Measurements from ENCODE around the gene BPNT1. TPM values are rescaled to one million over a fixed set of nuclear protein-coding genes. Genes with fewer than 3 reads are reported as not detected.

The BPNT1 gene
- total RNA-seq, 2 donors from 2014 or later = 4.3 to 12.2 TPM

DNA sequence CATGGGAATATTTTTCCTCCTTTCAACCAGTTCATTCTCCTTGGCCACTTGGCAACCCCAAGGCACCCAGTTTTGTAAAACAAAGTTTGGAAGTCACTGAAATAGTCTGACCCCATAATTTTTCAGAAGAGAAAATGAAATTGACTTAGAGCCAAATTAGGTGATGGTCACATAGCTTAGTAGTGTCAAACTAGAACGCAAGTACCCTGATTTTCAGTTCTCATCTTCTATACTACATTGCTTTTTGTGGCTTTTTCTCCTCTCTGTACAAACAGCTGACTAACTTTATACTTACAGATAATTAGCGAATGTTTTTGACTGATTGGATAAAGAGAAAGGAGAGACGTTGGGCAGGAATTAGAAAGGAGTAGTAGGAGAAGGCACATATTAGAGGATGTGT, 37.5 kb upstream of the BPNT1 start:
- H3K36me3 ChIP-seq (replicated peaks in 1 of 2; ENCODE audit: insufficient read depth in 1 of 2, low read depth in 2 of 2) = peaks cover 0 to 13% of the 10 kb centered on the region in 2 donors
- H3K4me3 ChIP-seq = no peak overlapping the region
- no peaks in the 10 kb centered on the region for H3K4me1 ChIP-seq
- no peaks in the 10 kb centered on the region for H3K9me3 ChIP-seq
- intact Hi-C loops (cut with DNase I) = no loop called here
- DNase-seq (no peak), ATAC-seq (no peak)
- 87 to 91% methylated on average over 3 of the region's 3 CpGs for WGBS, 2 donors
- no peaks in the 10 kb centered on the region for H3K27me3 ChIP-seq
- no peak overlapping the region for H3K27ac ChIP-seq
- TF ChIP-seq, protein P1, sequence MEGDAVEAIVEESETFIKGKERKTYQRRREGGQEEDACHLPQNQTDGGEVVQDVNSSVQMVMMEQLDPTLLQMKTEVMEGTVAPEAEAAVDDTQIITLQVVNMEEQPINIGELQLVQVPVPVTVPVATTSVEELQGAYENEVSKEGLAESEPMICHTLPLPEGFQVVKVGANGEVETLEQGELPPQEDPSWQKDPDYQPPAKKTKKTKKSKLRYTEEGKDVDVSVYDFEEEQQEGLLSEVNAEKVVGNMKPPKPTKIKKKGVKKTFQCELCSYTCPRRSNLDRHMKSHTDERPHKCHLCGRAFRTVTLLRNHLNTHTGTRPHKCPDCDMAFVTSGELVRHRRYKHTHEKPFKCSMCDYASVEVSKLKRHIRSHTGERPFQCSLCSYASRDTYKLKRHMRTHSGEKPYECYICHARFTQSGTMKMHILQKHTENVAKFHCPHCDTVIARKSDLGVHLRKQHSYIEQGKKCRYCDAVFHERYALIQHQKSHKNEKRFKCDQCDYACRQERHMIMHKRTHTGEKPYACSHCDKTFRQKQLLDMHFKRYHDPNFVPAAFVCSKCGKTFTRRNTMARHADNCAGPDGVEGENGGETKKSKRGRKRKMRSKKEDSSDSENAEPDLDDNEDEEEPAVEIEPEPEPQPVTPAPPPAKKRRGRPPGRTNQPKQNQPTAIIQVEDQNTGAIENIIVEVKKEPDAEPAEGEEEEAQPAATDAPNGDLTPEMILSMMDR (IDR thresholded peaks at IDR 0.05) = no peak
- TF ChIP-seq POLR2A (IDR thresholded peaks at IDR 0.05) = no peak

DNA sequence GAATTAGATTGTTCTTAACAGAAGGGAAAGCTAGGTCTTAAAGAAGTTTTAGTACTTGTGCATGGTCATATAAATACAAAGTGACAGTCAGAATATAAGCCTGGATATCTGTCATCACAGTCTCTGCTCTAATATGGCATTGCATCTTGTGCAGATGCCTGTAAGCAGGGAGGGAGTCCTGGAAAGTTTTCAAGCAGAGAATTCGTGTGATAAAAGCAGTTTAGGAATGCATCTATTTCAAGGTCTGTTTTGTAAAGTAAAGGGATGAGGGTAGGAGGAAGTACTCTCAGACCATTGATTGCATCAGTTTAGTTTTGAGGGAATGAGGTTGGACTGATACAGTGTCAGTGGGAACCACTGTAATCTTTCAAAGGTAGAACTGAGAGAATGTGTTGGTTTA, 35.0 kb upstream of the BPNT1 start:
- ATAC-seq = no peak
- no peak for DNase-seq
- H3K36me3 ChIP-seq (replicated peaks in 1 of 2; ENCODE audit: insufficient read depth in 1 of 2, low read depth in 2 of 2) = peaks cover 0 to 13% of the 10 kb centered on the region in 2 donors
- WGBS, 2 donors = 0 to 14% methylated on average over 1 of the region's 1 CpG
- no peak overlapping the region for H3K4me3 ChIP-seq
- H3K9me3 ChIP-seq = no peaks in the 10 kb centered on the region
- no peaks in the 10 kb centered on the region for H3K27me3 ChIP-seq
- no peak overlapping the region for H3K27ac ChIP-seq
- H3K4me1 ChIP-seq = peaks cover 3% of the 10 kb centered on the region
- intact Hi-C loops (cut with DNase I) = no loop called here
- TF ChIP-seq, protein P1 (IDR thresholded peaks at IDR 0.05) = no peak
- TF ChIP-seq POLR2A (IDR thresholded peaks at IDR 0.05) = no peak

DNA sequence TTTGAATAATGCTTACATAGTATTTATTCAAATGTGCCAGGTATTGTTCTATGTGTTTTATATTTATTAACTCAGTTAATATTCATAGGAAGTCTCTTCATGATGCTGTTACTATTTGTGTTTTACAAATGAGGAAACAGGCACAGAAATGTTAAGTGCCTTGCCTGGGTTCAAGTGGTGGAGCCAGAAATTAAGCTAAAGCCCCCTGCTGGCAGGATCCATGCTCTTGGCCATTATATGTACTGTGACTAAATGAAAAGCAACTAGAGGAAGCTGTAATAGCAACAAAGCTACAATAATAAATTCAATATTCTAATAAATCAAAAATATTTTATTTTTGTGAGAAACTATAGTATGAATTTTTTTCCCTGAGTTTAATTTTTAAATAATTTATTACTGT, 34.3 kb upstream of the BPNT1 start:
- DNase-seq (peak in 1 of 4 donors; percentile 19), ATAC-seq (no peak)
- H3K4me3 ChIP-seq = no peak overlapping the region
- peaks cover 0 to 9% of the 10 kb centered on the region in 2 donors for H3K36me3 ChIP-seq (replicated peaks in 1 of 2; ENCODE audit: insufficient read depth in 1 of 2, low read depth in 2 of 2)
- TF ChIP-seq POLR2A (IDR thresholded peaks at IDR 0.05) = no peak
- TF ChIP-seq, protein P1 (IDR thresholded peaks at IDR 0.05) = peak in 4 of 7 experiments; percentile 3 to 15 (median 9)
- H3K27ac ChIP-seq = no peak overlapping the region
- H3K9me3 ChIP-seq = no peaks in the 10 kb centered on the region
- H3K4me1 ChIP-seq = peaks cover 3% of the 10 kb centered on the region
- intact Hi-C loops (cut with DNase I) = no loop called here
- no peaks in the 10 kb centered on the region for H3K27me3 ChIP-seq

DNA sequence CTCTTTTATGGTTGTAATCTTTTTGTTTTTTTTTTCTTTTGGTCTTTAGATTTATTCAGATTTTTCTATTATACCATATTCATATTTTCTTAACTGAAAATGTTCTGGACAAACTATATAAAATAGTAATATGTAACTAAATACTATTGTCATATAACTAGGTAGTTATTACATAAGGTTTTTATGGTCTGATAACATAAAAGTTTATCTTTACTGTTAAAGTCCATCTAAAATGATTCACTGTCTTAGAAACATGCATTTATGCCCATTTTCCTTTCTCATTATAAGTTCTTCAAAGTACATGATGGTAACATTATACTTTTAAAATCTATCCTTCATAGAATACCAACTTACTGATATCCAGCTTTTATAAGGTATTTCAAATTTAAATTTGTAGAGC, 33.5 kb upstream of the BPNT1 start:
- Histone ChIP-seq H3K9me3 (no peaks in the 10 kb centered on the region), H3K27ac (no peak overlapping the region), H3K27me3 (no peaks in the 10 kb centered on the region), H3K4me1 (peaks cover 3% of the 10 kb centered on the region), H3K4me3 (no peak overlapping the region), H3K36me3 (replicated peaks in 1 of 2; ENCODE audit: insufficient read depth in 1 of 2, low read depth in 2 of 2) (peaks cover 0 to 8% of the 10 kb centered on the region in 2 donors)
- no peak for ATAC-seq
- TF ChIP-seq, protein P1 (IDR thresholded peaks at IDR 0.05) = no peak
- no peak for TF ChIP-seq POLR2A (IDR thresholded peaks at IDR 0.05)
- intact Hi-C loops (cut with DNase I) = no loop called here
- DNase-seq = no peak

DNA sequence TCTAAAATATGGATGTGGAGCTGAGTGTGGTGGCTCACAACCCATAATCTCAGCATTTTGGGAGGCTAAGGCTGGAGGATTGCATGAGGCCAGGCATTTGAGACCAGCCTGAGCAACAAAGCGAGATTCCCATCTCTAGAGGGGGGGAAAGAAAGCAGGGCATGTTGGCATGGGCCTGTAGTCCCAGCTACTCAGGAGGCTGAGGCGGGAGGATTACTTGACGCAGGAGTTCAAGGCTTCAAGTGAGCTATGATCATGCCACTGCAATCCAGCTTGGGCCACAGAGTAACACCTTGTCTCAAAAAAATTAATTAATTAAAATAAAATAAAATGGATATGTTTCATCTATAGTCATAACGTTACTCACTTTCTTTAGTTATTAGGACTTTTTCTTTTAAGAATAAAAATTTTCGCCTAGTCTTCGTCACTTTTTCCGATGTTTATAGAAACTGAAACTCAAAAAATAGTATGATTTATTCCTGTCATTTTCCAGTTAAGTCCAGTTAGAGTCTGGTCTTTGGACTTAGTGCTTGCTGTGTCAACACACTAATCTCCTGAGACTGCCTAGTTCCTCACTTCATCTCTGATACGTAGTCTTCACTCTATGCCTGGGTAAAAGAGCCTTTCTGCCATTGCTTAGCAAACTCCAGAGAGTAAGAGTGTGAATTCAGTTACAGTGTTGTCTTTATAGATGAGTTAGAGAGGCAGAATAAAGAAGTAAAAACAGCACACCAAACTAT, 32.4 kb upstream of the BPNT1 start:
- DNase-seq = peak in 3 of 4 donors; percentile 14 to 50 (median 19)
- no peak overlapping the region for H3K4me3 ChIP-seq
- WGBS, 2 donors = 41 to 57% methylated on average over 8 of the region's 8 CpGs
- peaks cover 3% of the 10 kb centered on the region for H3K4me1 ChIP-seq
- TF ChIP-seq, protein P1 (IDR thresholded peaks at IDR 0.05) = no peak
- TF ChIP-seq POLR2A (IDR thresholded peaks at IDR 0.05) = no peak
- intact Hi-C loops (cut with DNase I) = no loop called here
- no peaks in the 10 kb centered on the region for H3K9me3 ChIP-seq
- peaks cover 0 to under 1% of the 10 kb centered on the region in 2 donors for H3K36me3 ChIP-seq (replicated peaks in 1 of 2; ENCODE audit: insufficient read depth in 1 of 2, low read depth in 2 of 2)
- H3K27ac ChIP-seq = peak overlapping the region; percentile 21 to 87 (median 74)
- peak; percentile 95 for ATAC-seq
- H3K27me3 ChIP-seq = no peaks in the 10 kb centered on the region

Data from body of pancreas (tissue), 4 donors.